ENCODE data around the gene KCNQ4. TPM values are rescaled to one million over a fixed set of nuclear protein-coding genes. Genes with fewer than 3 reads are reported as not detected.

Gene KCNQ4
- total RNA-seq, 4 donors from 2014 or later: 0.28 to 1.6 (median 0.83) TPM

GRCh38 chr1:40841602-40842001 is 58.0 kb downstream of the KCNQ4 start:
- TF ChIP-seq CTCF (IDR thresholded peaks at IDR 0.05): no peak
- ATAC-seq (ENCODE audit: low FRiP score) (no peak), DNase-seq (ENCODE audit: low spot score) (no peak)

GRCh38 chr1:40842207-40842606 is 58.6 kb downstream of the KCNQ4 start:
- no peak for TF ChIP-seq CTCF (IDR thresholded peaks at IDR 0.05)
- ATAC-seq (ENCODE audit: low FRiP score): no peak
- DNase-seq (ENCODE audit: low spot score): no peak

GRCh38 chr1:40842691-40843090 is 59.1 kb downstream of the KCNQ4 start:
- no peak for TF ChIP-seq CTCF (IDR thresholded peaks at IDR 0.05)
- no peak for DNase-seq (ENCODE audit: low spot score)
- ATAC-seq (ENCODE audit: low FRiP score): no peak

- TF ChIP-seq CTCF (IDR thresholded peaks at IDR 0.05): no peak
- ATAC-seq (ENCODE audit: low FRiP score): no peak
- no peak for DNase-seq (ENCODE audit: low spot score)
These were observed 60.5 kb downstream of the KCNQ4 start for GRCh38 chr1:40844079-40844478.

GRCh38 chr1:40844887-40845878 is 61.6 kb downstream of the KCNQ4 start:
- DNase-seq (ENCODE audit: low spot score) (no peak), ATAC-seq (ENCODE audit: low FRiP score) (no peak)
- TF ChIP-seq CTCF (IDR thresholded peaks at IDR 0.05): no peak

- DNase-seq (ENCODE audit: low spot score) (no peak), ATAC-seq (ENCODE audit: low FRiP score) (no peak)
- TF ChIP-seq CTCF (IDR thresholded peaks at IDR 0.05): no peak
These were observed 62.3 kb downstream of the KCNQ4 start for GRCh38 chr1:40845895-40846294.

All from omental fat pad (tissue), 4 donors.